ENCODE results near the gene BRSK2. TPM values are rescaled to one million over a fixed set of nuclear protein-coding genes. Genes with fewer than 3 reads are reported as not detected.

Gene BRSK2
- total RNA-seq, 2 experiments from 2014 or later, result 0.22 to 0.55 TPM

DNA sequence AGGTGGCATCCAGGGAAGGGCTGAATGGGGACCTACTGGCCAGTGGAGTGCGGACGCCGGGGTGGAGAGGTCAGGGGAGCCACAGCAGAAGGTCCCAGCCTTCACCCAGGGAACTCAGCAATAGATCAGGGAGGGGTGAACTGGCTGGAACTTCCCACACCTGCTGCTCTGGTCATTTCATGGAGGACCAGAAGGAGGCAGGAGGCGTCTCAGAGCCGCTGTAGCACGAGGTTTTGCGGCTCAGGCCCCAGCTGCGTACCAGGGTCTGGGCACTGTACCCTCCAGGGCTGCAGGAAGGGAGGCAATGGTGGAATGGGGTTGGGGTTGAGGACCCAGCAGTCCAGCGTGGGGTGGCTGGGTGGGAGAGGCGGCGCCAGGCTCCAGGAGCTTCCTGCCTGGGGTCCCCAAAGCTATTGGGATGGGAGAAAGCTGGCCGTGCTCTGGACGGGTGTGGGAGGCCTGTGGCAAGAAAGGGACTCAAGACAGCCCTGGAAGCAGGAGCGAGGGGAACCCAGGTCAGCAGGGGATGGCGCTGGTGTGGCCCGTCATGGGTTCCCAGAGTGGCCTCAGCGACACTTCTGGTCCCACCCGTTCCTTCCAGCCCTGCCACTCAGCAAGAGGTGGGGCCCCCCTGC, 20.2 kb upstream of the BRSK2 start:
- no peaks in the 10 kb centered on the region for H3K36me3 Mint-ChIP-seq (ENCODE audit: low read depth)
- Histone ChIP-seq H3K4me3 (ENCODE audit: low read length) (no peak overlapping the region), H3K9me3 (ENCODE audit: control insufficient read depth in 1 of 2, insufficient read depth in 1 of 2, low read length in 2 of 2) (peaks cover 0 to 18% of the 10 kb centered on the region in 2 experiments), H3K27ac (ENCODE audit: low read depth in 1 of 2, low read length in 2 of 2) (no peak overlapping the region), H3K4me1 (ENCODE audit: insufficient read depth, low read length) (no peaks in the 10 kb centered on the region), H3K36me3 (ENCODE audit: insufficient read depth, low read length) (no peaks in the 10 kb centered on the region), H3K27me3 (ENCODE audit: control insufficient read depth in 1 of 2, insufficient read depth in 2 of 2, low read length in 2 of 2) (peaks cover 0 to 6% of the 10 kb centered on the region in 2 experiments)
- intact Hi-C loops (cut with DNase I, micrococcal nuclease), result no loop called here
- H3K27me3 Mint-ChIP-seq, result no peaks in the 10 kb centered on the region
- CTCF ChIA-PET, result no interaction called here
- no peak overlapping the region for H3K4me3 Mint-ChIP-seq
- DNase-seq, result no peak
- no peaks in the 10 kb centered on the region for H3K4me1 Mint-ChIP-seq (ENCODE audit: low read depth)
- no peak overlapping the region for H3K27ac Mint-ChIP-seq
- POLR2A ChIA-PET, result no interaction called here
- H3K9me3 Mint-ChIP-seq, result no peaks in the 10 kb centered on the region
- TF ChIP-seq, protein P1, sequence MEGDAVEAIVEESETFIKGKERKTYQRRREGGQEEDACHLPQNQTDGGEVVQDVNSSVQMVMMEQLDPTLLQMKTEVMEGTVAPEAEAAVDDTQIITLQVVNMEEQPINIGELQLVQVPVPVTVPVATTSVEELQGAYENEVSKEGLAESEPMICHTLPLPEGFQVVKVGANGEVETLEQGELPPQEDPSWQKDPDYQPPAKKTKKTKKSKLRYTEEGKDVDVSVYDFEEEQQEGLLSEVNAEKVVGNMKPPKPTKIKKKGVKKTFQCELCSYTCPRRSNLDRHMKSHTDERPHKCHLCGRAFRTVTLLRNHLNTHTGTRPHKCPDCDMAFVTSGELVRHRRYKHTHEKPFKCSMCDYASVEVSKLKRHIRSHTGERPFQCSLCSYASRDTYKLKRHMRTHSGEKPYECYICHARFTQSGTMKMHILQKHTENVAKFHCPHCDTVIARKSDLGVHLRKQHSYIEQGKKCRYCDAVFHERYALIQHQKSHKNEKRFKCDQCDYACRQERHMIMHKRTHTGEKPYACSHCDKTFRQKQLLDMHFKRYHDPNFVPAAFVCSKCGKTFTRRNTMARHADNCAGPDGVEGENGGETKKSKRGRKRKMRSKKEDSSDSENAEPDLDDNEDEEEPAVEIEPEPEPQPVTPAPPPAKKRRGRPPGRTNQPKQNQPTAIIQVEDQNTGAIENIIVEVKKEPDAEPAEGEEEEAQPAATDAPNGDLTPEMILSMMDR (IDR thresholded peaks at IDR 0.05), result no peak
- no peak for ATAC-seq (ENCODE audit: poor library complexity)

GRCh38 chr11:1370186-1371025, 19.3 kb upstream of the BRSK2 start:
- H3K27ac Mint-ChIP-seq, result no peak overlapping the region
- H3K4me1 ChIP-seq (ENCODE audit: insufficient read depth, low read length), result no peaks in the 10 kb centered on the region
- no peak overlapping the region for H3K27ac ChIP-seq (ENCODE audit: low read depth in 1 of 2, low read length in 2 of 2)
- H3K4me1 Mint-ChIP-seq (ENCODE audit: low read depth), result no peaks in the 10 kb centered on the region
- no peak overlapping the region for H3K4me3 Mint-ChIP-seq
- no peak overlapping the region for H3K4me3 ChIP-seq (ENCODE audit: low read length)
- H3K27me3 ChIP-seq (ENCODE audit: control insufficient read depth in 1 of 2, insufficient read depth in 2 of 2, low read length in 2 of 2), result peaks cover 0 to 3% of the 10 kb centered on the region in 2 experiments
- ChIA-PET POLR2A (no interaction called here), CTCF (no interaction called here)
- no peak for DNase-seq
- no peak for ATAC-seq (ENCODE audit: poor library complexity)
- H3K36me3 ChIP-seq (ENCODE audit: insufficient read depth, low read length), result no peaks in the 10 kb centered on the region
- TF ChIP-seq, protein P1 (IDR thresholded peaks at IDR 0.05), result no peak
- no peaks in the 10 kb centered on the region for H3K36me3 Mint-ChIP-seq (ENCODE audit: low read depth)
- H3K27me3 Mint-ChIP-seq, result no peaks in the 10 kb centered on the region
- intact Hi-C loops (cut with DNase I, micrococcal nuclease), result no loop called here
- no peaks in the 10 kb centered on the region for H3K9me3 Mint-ChIP-seq
- H3K9me3 ChIP-seq (ENCODE audit: control insufficient read depth in 1 of 2, insufficient read depth in 1 of 2, low read length in 2 of 2), result peaks cover 0 to 18% of the 10 kb centered on the region in 2 experiments

DNA sequence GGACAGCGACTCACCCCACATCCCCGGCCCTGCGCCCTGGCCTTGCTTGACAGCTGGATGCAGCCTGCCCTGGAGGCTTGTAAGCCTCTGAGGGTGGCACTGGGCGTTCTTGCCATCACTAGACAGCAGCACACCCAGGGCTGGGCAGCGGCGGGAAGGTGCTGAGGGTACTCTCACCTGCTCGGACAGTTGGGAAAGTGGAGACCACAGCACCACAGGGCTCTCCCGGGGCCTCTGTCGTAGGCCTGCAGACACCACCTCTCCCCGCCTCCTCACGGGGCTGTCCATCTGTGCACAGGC, 18.8 kb upstream of the BRSK2 start:
- Histone ChIP-seq H3K4me1 (ENCODE audit: insufficient read depth, low read length) (no peaks in the 10 kb centered on the region), H3K9me3 (ENCODE audit: control insufficient read depth in 1 of 2, insufficient read depth in 1 of 2, low read length in 2 of 2) (peaks cover 0 to 18% of the 10 kb centered on the region in 2 experiments), H3K27me3 (ENCODE audit: control insufficient read depth in 1 of 2, insufficient read depth in 2 of 2, low read length in 2 of 2) (peaks cover 0 to 3% of the 10 kb centered on the region in 2 experiments), H3K27ac (ENCODE audit: low read depth in 1 of 2, low read length in 2 of 2) (no peak overlapping the region), H3K4me3 (ENCODE audit: low read length) (no peak overlapping the region), H3K36me3 (ENCODE audit: insufficient read depth, low read length) (no peaks in the 10 kb centered on the region)
- POLR2A ChIA-PET, result no interaction called here
- intact Hi-C loops (cut with DNase I, micrococcal nuclease), result no loop called here
- Mint-ChIP-seq H3K27ac (no peak overlapping the region), H3K9me3 (no peaks in the 10 kb centered on the region), H3K4me1 (ENCODE audit: low read depth) (no peaks in the 10 kb centered on the region), H3K36me3 (ENCODE audit: low read depth) (no peaks in the 10 kb centered on the region), H3K4me3 (no peak overlapping the region), H3K27me3 (no peaks in the 10 kb centered on the region)
- TF ChIP-seq, protein P1 (IDR thresholded peaks at IDR 0.05), result no peak
- DNase-seq (no peak), ATAC-seq (ENCODE audit: poor library complexity) (no peak)
- CTCF ChIA-PET, result no interaction called here
